Measurements from ENCODE around the gene UGT1A9. TPM values are rescaled to one million over a fixed set of nuclear protein-coding genes. Genes with fewer than 3 reads are reported as not detected.

The UGT1A9 gene
- total RNA-seq, 2 donors from 2014 or later, result not detected

DNA sequence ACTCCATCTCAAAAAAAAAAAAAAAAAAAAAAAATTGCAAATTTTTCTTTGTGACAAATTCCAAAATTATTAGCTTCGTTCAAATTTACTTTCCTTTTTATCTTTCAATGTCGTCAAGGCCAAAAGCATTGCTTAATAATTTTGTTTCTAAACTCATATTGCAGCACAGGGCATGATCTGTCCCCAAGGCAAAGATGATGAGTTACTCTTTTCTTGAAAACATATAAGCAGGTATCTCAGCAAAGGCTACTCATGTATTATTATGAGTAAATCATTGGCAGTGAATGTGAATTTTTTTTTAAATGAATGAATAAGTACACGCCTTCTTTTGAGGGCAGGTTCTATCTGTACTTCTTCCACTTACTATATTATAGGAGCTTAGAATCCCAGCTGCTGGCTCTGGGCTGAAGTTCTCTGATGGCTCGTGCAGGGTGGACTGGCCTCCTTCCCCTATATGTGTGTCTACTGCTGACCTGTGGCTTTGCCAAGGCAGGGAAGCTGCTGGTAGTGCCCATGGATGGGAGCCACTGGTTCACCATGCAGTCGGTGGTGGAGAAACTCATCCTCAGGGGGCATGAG, 9.9 kb downstream of the UGT1A9 start, which contains the start of gene UGT1A7:
TSS of gene UGT1A7 (plus strand) at position 381 of the 579 bp plus-strand sequence. CDS start at position 418, 37 bp downstream.
- no peaks in the 10 kb centered on the region for H3K9me3 Mint-ChIP-seq

DNA sequence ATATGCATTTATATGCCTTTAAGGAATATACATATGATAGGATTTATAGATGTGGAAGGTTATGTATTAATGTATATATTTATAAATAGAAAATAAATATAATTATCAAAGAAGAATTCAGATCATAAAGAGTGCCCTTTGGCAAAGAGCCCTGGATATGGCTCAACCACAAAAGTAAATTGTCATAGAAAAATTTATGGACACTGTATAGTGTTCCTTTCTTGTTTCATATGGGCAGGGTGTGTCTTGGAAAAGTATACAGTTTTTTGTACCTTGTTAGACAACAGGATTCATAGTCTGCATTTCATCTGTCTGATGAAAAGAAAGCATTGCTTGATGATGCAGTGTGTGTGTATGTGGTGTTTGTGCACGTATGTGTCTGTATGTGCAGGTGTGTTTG, 12.9 kb downstream of the UGT1A9 start:
- no peaks in the 10 kb centered on the region for H3K27me3 Mint-ChIP-seq (ENCODE audit: insufficient read depth)
- no peak for DNase-seq
- TF ChIP-seq, protein P1, sequence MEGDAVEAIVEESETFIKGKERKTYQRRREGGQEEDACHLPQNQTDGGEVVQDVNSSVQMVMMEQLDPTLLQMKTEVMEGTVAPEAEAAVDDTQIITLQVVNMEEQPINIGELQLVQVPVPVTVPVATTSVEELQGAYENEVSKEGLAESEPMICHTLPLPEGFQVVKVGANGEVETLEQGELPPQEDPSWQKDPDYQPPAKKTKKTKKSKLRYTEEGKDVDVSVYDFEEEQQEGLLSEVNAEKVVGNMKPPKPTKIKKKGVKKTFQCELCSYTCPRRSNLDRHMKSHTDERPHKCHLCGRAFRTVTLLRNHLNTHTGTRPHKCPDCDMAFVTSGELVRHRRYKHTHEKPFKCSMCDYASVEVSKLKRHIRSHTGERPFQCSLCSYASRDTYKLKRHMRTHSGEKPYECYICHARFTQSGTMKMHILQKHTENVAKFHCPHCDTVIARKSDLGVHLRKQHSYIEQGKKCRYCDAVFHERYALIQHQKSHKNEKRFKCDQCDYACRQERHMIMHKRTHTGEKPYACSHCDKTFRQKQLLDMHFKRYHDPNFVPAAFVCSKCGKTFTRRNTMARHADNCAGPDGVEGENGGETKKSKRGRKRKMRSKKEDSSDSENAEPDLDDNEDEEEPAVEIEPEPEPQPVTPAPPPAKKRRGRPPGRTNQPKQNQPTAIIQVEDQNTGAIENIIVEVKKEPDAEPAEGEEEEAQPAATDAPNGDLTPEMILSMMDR (conservative IDR thresholded peaks at IDR 0.05), result no peak
- 63 to 88% methylated on average over 1 of the region's 1 CpG for WGBS, 2 experiments (ENCODE audit: insufficient coverage in 1 of 2, insufficient read length in 1 of 2)
- H3K4me1 Mint-ChIP-seq, result peaks cover 12% of the 10 kb centered on the region
- no peak overlapping the region for H3K4me3 Mint-ChIP-seq
- Histone ChIP-seq H3K27me3 (ENCODE audit: control insufficient read depth, insufficient read depth, low read length, poor library complexity, severe bottlenecking) (no peaks in the 10 kb centered on the region), H3K36me3 (ENCODE audit: control insufficient read depth, insufficient read depth, low read length) (no peaks in the 10 kb centered on the region), H3K27ac (ENCODE audit: low read depth, low read length) (no peak overlapping the region), H3K4me3 (ENCODE audit: low read length) (no peak overlapping the region), H3K9ac (ENCODE audit: extremely low read depth, low read length, poor library complexity, severe bottlenecking) (no peak overlapping the region), H3K9me3 (ENCODE audit: control insufficient read depth, low read length) (no peaks in the 10 kb centered on the region), H3K4me1 (ENCODE audit: control insufficient read depth, insufficient read depth, low read length) (no peaks in the 10 kb centered on the region)
- no peaks in the 10 kb centered on the region for H3K36me3 Mint-ChIP-seq (ENCODE audit: low read depth)
- no peaks in the 10 kb centered on the region for H3K9me3 Mint-ChIP-seq
- H3K27ac Mint-ChIP-seq, result no peak overlapping the region

More for the DNA sequence above, 9.9 kb downstream of the UGT1A9 start, which contains the start of gene UGT1A7:
- H3K4me3 Mint-ChIP-seq, result no peak within 1 kb of the TSS
- Histone ChIP-seq H3K4me3 (ENCODE audit: low read length) (no peak within 1 kb of the TSS), H3K9ac (ENCODE audit: extremely low read depth, low read length, poor library complexity, severe bottlenecking) (no peak within 1 kb of the TSS), H3K27ac (ENCODE audit: low read depth, low read length) (no peak within 1 kb of the TSS), H3K36me3 (ENCODE audit: control insufficient read depth, insufficient read depth, low read length) (no peaks in the 10 kb centered on the region), H3K27me3 (ENCODE audit: control insufficient read depth, insufficient read depth, low read length, poor library complexity, severe bottlenecking) (peaks cover 9% of the 10 kb centered on the region), H3K4me1 (ENCODE audit: control insufficient read depth, insufficient read depth, low read length) (no peaks in the 10 kb centered on the region), H3K9me3 (ENCODE audit: control insufficient read depth, low read length) (no peaks in the 10 kb centered on the region)
- DNase-seq, result no peak
- no peaks in the 10 kb centered on the region for H3K36me3 Mint-ChIP-seq (ENCODE audit: low read depth)
- WGBS, 2 experiments (ENCODE audit: insufficient coverage in 1 of 2, insufficient read length in 1 of 2), result 74 to 77% methylated on average over 3 to 5 of the region's 5 CpGs
- peaks cover 7% of the 10 kb centered on the region for H3K27me3 Mint-ChIP-seq (ENCODE audit: insufficient read depth)
- no peaks in the 10 kb centered on the region for H3K4me1 Mint-ChIP-seq
- H3K27ac Mint-ChIP-seq, result no peak within 1 kb of the TSS
- TF ChIP-seq, protein P1 (conservative IDR thresholded peaks at IDR 0.05), result no peak

DNA sequence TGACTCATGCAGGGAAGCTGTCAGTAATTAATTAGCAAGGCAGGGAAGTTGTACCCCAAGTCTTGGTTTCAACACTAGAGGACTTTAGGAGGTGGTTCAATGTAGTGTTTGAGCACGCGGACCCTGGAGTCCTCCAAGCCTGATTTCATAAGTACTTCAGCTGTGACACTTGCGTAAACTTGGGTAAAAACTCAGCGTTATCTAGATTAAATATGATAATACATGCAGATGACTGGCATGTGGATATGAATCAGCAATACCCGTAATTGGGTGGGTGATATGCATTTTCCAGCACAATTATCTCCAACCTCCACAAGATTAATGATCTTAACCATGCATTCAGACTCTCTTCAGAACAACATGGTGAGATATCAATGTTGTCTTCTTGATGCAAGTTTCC, 15.2 kb downstream of the UGT1A9 start:
- no peaks in the 10 kb centered on the region for H3K9me3 Mint-ChIP-seq
- no peaks in the 10 kb centered on the region for H3K36me3 ChIP-seq (ENCODE audit: control insufficient read depth, insufficient read depth, low read length)
- TF ChIP-seq, protein P1 (conservative IDR thresholded peaks at IDR 0.05), result no peak
- no peaks in the 10 kb centered on the region for H3K9me3 ChIP-seq (ENCODE audit: control insufficient read depth, low read length)
- no peaks in the 10 kb centered on the region for H3K36me3 Mint-ChIP-seq (ENCODE audit: low read depth)
- H3K27me3 ChIP-seq (ENCODE audit: control insufficient read depth, insufficient read depth, low read length, poor library complexity, severe bottlenecking), result no peaks in the 10 kb centered on the region
- H3K27ac ChIP-seq (ENCODE audit: low read depth, low read length), result no peak overlapping the region
- 88 to 100% methylated on average over 3 to 5 of the region's 5 CpGs for WGBS, 2 experiments (ENCODE audit: insufficient coverage in 1 of 2, insufficient read length in 1 of 2)
- no peaks in the 10 kb centered on the region for H3K27me3 Mint-ChIP-seq (ENCODE audit: insufficient read depth)
- no peaks in the 10 kb centered on the region for H3K4me1 ChIP-seq (ENCODE audit: control insufficient read depth, insufficient read depth, low read length)
- H3K27ac Mint-ChIP-seq, result no peak overlapping the region
- no peak overlapping the region for H3K9ac ChIP-seq (ENCODE audit: extremely low read depth, low read length, poor library complexity, severe bottlenecking)
- no peak for DNase-seq
- peaks cover 17% of the 10 kb centered on the region for H3K4me1 Mint-ChIP-seq
- no peak overlapping the region for H3K4me3 Mint-ChIP-seq
- no peak overlapping the region for H3K4me3 ChIP-seq (ENCODE audit: low read length)

Measured in endodermal cell (in vitro differentiated cells).